Astrocyte (in vitro differentiated cells and primary cell): ENCODE data around the gene SEMA6B. TPM values are rescaled to one million over a fixed set of nuclear protein-coding genes. Genes with fewer than 3 reads are reported as not detected.

Experiments used
- DNase-seq: peaks from one replicate; pipeline ENCODE4 v3.0.0-alpha.2; 2010; ENCODE audit warnings: low read depth
- FAIRE-seq: peaks from 2 replicates; lab custom pipeline; 2011; peaks lifted over from hg19 to GRCh38; lab: Jason Lieb, UNC
- H2AFZ ChIP-seq: 2 replicates; pipeline ENCODE4 v1.6.0; 2012; ENCODE audit warnings: low read depth, low read length, inconsistent platforms
- H3K27ac ChIP-seq: 2 replicates; pipeline ENCODE4 v1.5.1; 2011; ENCODE audit warnings: low read depth, low read length, inconsistent platforms
- H3K27me3 ChIP-seq: 2 replicates; pipeline ENCODE4 v1.6.0; 2011; ENCODE audit warnings: low read length, inconsistent platforms; ENCODE audit not compliant: insufficient read depth
- H3K36me3 ChIP-seq: 2 replicates; pipeline ENCODE4 v1.5.1; 2011; ENCODE audit warnings: low read length, inconsistent platforms; ENCODE audit not compliant: insufficient read depth
- H3K4me1 ChIP-seq: 2 replicates; pipeline ENCODE4 v1.5.1; 2011; ENCODE audit warnings: low read length, inconsistent platforms; ENCODE audit not compliant: insufficient read depth
- H3K4me2 ChIP-seq: 2 replicates; pipeline ENCODE4 v1.6.0; 2012; ENCODE audit warnings: low read length, inconsistent platforms
- H3K4me3 ChIP-seq: 2 replicates; pipeline ENCODE4 v1.5.1; 2011; ENCODE audit warnings: low read depth, mild to moderate bottlenecking, low read length, inconsistent platforms; ENCODE audit not compliant: insufficient read depth
- H3K79me2 ChIP-seq: 2 replicates; pipeline ENCODE4 v1.6.0; 2012; ENCODE audit warnings: mild to moderate bottlenecking, low read length, inconsistent platforms; ENCODE audit not compliant: insufficient read depth
- H3K9ac ChIP-seq: 2 replicates; pipeline ENCODE4 v1.6.0; 2012; ENCODE audit warnings: mild to moderate bottlenecking, low read length, inconsistent platforms
- H3K9me3 ChIP-seq: 2 replicates; pipeline ENCODE4 v1.5.1; 2012; ENCODE audit warnings: low read depth, mild to moderate bottlenecking, low read length, inconsistent platforms; ENCODE audit not compliant: insufficient read depth
- H4K20me1 ChIP-seq: 2 replicates; pipeline ENCODE4 v1.6.0; 2012; ENCODE audit warnings: low read length, inconsistent platforms; ENCODE audit not compliant: insufficient read depth
- H3K27ac Mint-ChIP-seq: one replicate; pipeline ENCODE4 v1.8.0; 2021; ENCODE audit warnings: mild to moderate bottlenecking, mixed read lengths; ENCODE audit not compliant: unreplicated experiment
- H3K27me3 Mint-ChIP-seq: one replicate; pipeline ENCODE4 v1.8.0; 2021; ENCODE audit warnings: low read depth, mixed read lengths; ENCODE audit not compliant: unreplicated experiment
- H3K36me3 Mint-ChIP-seq: one replicate; pipeline ENCODE4 v1.8.0; 2021; ENCODE audit warnings: low read depth, mixed read lengths; ENCODE audit not compliant: unreplicated experiment
- H3K4me1 Mint-ChIP-seq: one replicate; pipeline ENCODE4 v1.8.0; 2021; ENCODE audit warnings: low read depth, mixed read lengths; ENCODE audit not compliant: unreplicated experiment
- H3K4me3 Mint-ChIP-seq: one replicate; pipeline ENCODE4 v1.8.0; 2021; ENCODE audit warnings: mild to moderate bottlenecking, moderate library complexity, mixed read lengths; ENCODE audit not compliant: unreplicated experiment
- H3K9me3 Mint-ChIP-seq: one replicate; pipeline ENCODE4 v1.8.0; 2021; ENCODE audit warnings: mild to moderate bottlenecking, mixed read lengths; ENCODE audit not compliant: unreplicated experiment
- CTCF ChIP-seq: IDR thresholded peaks from 2 replicates; pipeline ENCODE4 v1.5.1; 2011; ENCODE audit warnings: low read depth, mild to moderate bottlenecking, inconsistent platforms, low read length, moderate library complexity; ENCODE audit not compliant: insufficient read depth
- EZH2 ChIP-seq: IDR thresholded peaks from 2 replicates; pipeline ENCODE4 v1.6.1; 2012; ENCODE audit warnings: mild to moderate bottlenecking, low read length, inconsistent platforms; ENCODE audit not compliant: insufficient read depth
- total RNA-seq: library from RNA; stranded (reverse); gene quantifications from 2 replicates; pipeline ENCODE4 v1.2.1, GENCODE V29; 2021

SEMA6B gene
- total RNA-seq, 1 donor from 2014 or later = 14.3 TPM

- H3K9me3 Mint-ChIP-seq = no peaks in the 10 kb centered on the region
- H4K20me1 ChIP-seq = no peaks in the 10 kb centered on the region
- H3K9me3 ChIP-seq = no peaks in the 10 kb centered on the region
- FAIRE-seq = no peak
- no peak for DNase-seq
- no peak overlapping the region for H2AFZ ChIP-seq
- H3K27me3 Mint-ChIP-seq = peaks cover 19% of the 10 kb centered on the region
- no peaks in the 10 kb centered on the region for H3K79me2 ChIP-seq
- TF ChIP-seq EZH2 (no peak), CTCF (no peak)
- peaks cover 33% of the 10 kb centered on the region for H3K27me3 ChIP-seq
- H3K36me3 Mint-ChIP-seq = no peaks in the 10 kb centered on the region
- H3K4me1 Mint-ChIP-seq = no peaks in the 10 kb centered on the region
- H3K9ac ChIP-seq = no peak overlapping the region
- H3K4me2 ChIP-seq = peak overlapping the region; percentile 77
- H3K27ac ChIP-seq = no peak overlapping the region
- peak overlapping the region; percentile 34 for H3K4me3 Mint-ChIP-seq
- H3K36me3 ChIP-seq = no peaks in the 10 kb centered on the region
- H3K4me3 ChIP-seq = peak overlapping the region; percentile 37
- H3K27ac Mint-ChIP-seq = no peak overlapping the region
- H3K4me1 ChIP-seq = peaks cover 6% of the 10 kb centered on the region
These were observed 25.4 kb upstream of the SEMA6B start for GRCh38 chr19:4584670-4585460.

GRCh38 chr19:4583961-4584669 lies 24.6 kb upstream of the SEMA6B start:
- no peaks in the 10 kb centered on the region for H3K4me1 Mint-ChIP-seq
- Histone ChIP-seq H3K4me1 (peaks cover 6% of the 10 kb centered on the region), H3K79me2 (no peaks in the 10 kb centered on the region), H3K9me3 (no peaks in the 10 kb centered on the region), H4K20me1 (no peaks in the 10 kb centered on the region), H3K27me3 (peaks cover 39% of the 10 kb centered on the region), H3K4me3 (peak overlapping the region; percentile 37), H3K27ac (no peak overlapping the region), H3K9ac (no peak overlapping the region), H2AFZ (peak overlapping the region; percentile 52), H3K4me2 (peak overlapping the region; percentile 77), H3K36me3 (no peaks in the 10 kb centered on the region)
- H3K9me3 Mint-ChIP-seq = no peaks in the 10 kb centered on the region
- no peaks in the 10 kb centered on the region for H3K36me3 Mint-ChIP-seq
- TF ChIP-seq CTCF = no peak
- no peak for TF ChIP-seq EZH2
- H3K4me3 Mint-ChIP-seq = no peak overlapping the region
- peaks cover 22% of the 10 kb centered on the region for H3K27me3 Mint-ChIP-seq
- no peak overlapping the region for H3K27ac Mint-ChIP-seq
- no peak for FAIRE-seq
- peak; percentile 29 for DNase-seq
